ENCODE measurements around the gene RNGTT.

DNA sequence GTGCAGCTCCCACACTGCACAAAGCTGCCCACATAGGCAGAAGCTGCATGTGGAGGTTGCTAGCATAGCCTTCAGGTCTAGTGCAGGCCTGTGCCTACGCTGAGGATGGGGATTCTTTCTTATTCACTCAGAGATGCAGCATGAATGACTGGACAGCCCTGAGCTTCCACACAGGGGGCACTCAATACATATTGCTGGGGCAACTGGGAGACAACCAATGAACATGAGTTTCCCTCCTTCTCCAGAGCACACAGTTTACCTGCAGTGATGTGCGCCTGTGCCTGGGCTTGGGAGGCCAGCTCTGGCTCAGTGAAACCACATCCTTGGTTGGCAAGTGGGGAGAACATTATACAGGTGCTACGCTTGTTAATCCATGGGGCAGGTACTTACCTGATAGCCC is 389.9 kb downstream of the RNGTT start:
- TF ChIP-seq, protein P1, sequence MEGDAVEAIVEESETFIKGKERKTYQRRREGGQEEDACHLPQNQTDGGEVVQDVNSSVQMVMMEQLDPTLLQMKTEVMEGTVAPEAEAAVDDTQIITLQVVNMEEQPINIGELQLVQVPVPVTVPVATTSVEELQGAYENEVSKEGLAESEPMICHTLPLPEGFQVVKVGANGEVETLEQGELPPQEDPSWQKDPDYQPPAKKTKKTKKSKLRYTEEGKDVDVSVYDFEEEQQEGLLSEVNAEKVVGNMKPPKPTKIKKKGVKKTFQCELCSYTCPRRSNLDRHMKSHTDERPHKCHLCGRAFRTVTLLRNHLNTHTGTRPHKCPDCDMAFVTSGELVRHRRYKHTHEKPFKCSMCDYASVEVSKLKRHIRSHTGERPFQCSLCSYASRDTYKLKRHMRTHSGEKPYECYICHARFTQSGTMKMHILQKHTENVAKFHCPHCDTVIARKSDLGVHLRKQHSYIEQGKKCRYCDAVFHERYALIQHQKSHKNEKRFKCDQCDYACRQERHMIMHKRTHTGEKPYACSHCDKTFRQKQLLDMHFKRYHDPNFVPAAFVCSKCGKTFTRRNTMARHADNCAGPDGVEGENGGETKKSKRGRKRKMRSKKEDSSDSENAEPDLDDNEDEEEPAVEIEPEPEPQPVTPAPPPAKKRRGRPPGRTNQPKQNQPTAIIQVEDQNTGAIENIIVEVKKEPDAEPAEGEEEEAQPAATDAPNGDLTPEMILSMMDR (IDR thresholded peaks at IDR 0.05), result no peak
- TF ChIP-seq POLR2A (IDR thresholded peaks at IDR 0.05), result no peak
